Measurements from ENCODE around the gene TMEM201.

The TMEM201 gene

DNA sequence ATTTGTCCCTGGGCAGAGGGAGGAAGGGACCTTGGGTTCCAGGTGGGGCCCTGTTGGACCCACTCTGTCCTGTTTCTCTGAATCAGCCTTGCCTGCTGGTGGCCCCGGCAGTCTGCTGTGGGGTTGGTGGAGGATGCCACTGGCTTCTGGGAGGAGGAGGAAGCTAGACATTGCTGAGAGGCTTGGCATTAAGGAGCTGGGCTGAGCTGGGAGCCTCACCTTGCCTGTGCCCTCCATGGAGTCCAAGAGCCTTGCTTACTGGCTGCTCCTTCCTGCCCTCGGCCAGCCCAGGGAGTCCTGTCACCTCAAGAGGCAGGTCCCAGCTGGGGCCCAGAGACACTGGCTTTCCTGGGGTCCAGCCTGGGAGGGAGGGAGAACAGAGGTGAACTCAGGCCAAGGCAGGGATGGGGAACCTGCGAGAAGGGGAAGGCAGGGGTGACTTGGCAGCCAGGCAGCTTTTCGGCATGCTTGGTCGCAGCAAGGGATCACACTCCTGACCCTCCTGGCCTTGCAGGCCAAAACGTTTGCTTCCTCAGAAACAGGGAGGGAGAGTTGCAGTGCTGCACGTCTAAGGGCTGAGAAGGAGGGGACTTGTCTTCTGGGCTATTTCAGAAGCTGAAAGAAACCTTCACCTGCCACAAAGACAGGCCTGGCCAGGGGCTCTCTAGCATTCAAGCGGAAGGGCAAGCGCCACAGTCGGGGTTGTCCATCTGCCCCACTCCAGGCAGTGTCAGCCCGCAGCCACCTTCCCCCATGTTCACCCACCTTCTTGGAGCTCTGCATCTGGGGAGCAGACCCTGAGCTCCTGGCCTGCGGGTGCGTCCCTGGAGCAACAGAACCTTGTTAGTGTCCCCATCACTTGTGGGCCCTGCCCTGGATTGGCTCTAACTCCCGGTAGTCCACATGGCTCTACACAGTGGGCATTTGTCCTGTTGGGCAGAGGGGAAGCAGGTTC, 8.9 kb downstream of the TMEM201 start:
- TF ChIP-seq, protein P1, sequence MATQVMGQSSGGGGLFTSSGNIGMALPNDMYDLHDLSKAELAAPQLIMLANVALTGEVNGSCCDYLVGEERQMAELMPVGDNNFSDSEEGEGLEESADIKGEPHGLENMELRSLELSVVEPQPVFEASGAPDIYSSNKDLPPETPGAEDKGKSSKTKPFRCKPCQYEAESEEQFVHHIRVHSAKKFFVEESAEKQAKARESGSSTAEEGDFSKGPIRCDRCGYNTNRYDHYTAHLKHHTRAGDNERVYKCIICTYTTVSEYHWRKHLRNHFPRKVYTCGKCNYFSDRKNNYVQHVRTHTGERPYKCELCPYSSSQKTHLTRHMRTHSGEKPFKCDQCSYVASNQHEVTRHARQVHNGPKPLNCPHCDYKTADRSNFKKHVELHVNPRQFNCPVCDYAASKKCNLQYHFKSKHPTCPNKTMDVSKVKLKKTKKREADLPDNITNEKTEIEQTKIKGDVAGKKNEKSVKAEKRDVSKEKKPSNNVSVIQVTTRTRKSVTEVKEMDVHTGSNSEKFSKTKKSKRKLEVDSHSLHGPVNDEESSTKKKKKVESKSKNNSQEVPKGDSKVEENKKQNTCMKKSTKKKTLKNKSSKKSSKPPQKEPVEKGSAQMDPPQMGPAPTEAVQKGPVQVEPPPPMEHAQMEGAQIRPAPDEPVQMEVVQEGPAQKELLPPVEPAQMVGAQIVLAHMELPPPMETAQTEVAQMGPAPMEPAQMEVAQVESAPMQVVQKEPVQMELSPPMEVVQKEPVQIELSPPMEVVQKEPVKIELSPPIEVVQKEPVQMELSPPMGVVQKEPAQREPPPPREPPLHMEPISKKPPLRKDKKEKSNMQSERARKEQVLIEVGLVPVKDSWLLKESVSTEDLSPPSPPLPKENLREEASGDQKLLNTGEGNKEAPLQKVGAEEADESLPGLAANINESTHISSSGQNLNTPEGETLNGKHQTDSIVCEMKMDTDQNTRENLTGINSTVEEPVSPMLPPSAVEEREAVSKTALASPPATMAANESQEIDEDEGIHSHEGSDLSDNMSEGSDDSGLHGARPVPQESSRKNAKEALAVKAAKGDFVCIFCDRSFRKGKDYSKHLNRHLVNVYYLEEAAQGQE (IDR thresholded peaks at IDR 0.05; ENCODE audit: low read depth), result no peak
- TF ChIP-seq ZBTB7A (IDR thresholded peaks at IDR 0.05; ENCODE audit: low read depth), result no peak
- no peak for TF ChIP-seq TCF12 (IDR thresholded peaks at IDR 0.05; ENCODE audit: low read depth)
- TF ChIP-seq, protein P2, sequence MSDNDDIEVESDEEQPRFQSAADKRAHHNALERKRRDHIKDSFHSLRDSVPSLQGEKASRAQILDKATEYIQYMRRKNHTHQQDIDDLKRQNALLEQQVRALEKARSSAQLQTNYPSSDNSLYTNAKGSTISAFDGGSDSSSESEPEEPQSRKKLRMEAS (IDR thresholded peaks at IDR 0.05), result no peak
- no peak for TF ChIP-seq CREB1 (IDR thresholded peaks at IDR 0.05; ENCODE audit: low read depth)
- TF ChIP-seq TAF1 (IDR thresholded peaks at IDR 0.05; ENCODE audit: low read depth), result no peak
- no peak for TF ChIP-seq EGR1 (IDR thresholded peaks at IDR 0.05)
- TF ChIP-seq, protein P3, sequence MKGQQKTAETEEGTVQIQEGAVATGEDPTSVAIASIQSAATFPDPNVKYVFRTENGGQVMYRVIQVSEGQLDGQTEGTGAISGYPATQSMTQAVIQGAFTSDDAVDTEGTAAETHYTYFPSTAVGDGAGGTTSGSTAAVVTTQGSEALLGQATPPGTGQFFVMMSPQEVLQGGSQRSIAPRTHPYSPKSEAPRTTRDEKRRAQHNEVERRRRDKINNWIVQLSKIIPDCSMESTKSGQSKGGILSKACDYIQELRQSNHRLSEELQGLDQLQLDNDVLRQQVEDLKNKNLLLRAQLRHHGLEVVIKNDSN (IDR thresholded peaks at IDR 0.05), result no peak
- TF ChIP-seq YY1 (IDR thresholded peaks at IDR 0.05; ENCODE audit: low read depth), result no peak
- TF ChIP-seq NFIC (IDR thresholded peaks at IDR 0.05), result no peak
- no peak for TF ChIP-seq FOXM1 (IDR thresholded peaks at IDR 0.05; ENCODE audit: borderline replicate concordance, low read depth)

DNA sequence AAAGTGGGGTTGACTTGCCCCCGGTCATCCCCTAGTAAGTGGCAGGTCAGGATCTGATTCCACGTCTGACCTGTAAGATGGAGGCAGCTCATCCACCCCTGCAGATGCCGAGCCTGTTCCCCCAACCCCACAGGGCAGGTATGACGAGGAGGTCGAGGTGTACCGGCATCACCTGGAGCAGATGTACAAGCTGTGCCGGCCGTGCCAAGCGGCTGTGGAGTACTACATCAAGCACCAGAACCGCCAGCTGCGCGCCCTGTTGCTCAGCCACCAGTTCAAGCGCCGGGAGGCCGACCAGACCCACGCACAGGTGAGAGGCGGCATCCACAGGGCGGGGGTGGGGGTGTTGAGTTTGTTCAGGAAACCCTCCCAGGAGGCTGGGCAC, 9.6 kb downstream of the TMEM201 start:
- no peak for TF ChIP-seq CEBPB (IDR thresholded peaks at IDR 0.05)
- TF ChIP-seq, protein P2 (IDR thresholded peaks at IDR 0.05), result no peak
- TF ChIP-seq EGR1 (IDR thresholded peaks at IDR 0.05), result no peak
- no peak for TF ChIP-seq FOXM1 (IDR thresholded peaks at IDR 0.05; ENCODE audit: borderline replicate concordance, low read depth)
- no peak for TF ChIP-seq RAD21 (IDR thresholded peaks at IDR 0.05; ENCODE audit: low read depth)
- TF ChIP-seq TEAD4 (IDR thresholded peaks at IDR 0.05), result no peak
- no peak for TF ChIP-seq NFIC (IDR thresholded peaks at IDR 0.05)
- no peak for TF ChIP-seq EP300 (IDR thresholded peaks at IDR 0.05; ENCODE audit: borderline replicate concordance)
- TF ChIP-seq, protein P3 (IDR thresholded peaks at IDR 0.05), result no peak
- TF ChIP-seq TAF1 (IDR thresholded peaks at IDR 0.05; ENCODE audit: low read depth), result no peak
- TF ChIP-seq ZBTB7A (IDR thresholded peaks at IDR 0.05; ENCODE audit: low read depth), result no peak
- TF ChIP-seq, protein P1 (IDR thresholded peaks at IDR 0.05; ENCODE audit: low read depth), result no peak
- no peak for TF ChIP-seq YY1 (IDR thresholded peaks at IDR 0.05; ENCODE audit: low read depth)

DNA sequence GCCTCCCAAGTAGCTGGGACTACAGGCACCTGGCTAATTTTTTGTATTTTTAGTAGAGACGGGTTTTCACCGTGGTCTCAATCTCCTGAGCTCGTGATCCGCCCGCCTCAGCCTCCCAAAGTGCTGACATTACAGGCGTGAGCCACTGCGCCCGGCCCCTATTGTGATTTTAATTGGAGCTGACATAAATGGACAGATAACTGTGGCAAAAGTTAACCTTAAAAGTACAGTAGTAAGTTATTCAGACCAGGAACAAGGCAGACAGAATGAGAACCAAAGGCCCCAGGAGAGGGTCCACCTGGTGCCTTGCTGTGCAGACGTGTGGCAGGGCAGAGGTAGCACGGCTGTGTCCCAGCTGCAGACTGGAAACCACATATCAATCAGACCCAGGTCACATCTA, 11.0 kb downstream of the TMEM201 start:
- TF ChIP-seq FOXM1 (IDR thresholded peaks at IDR 0.05; ENCODE audit: borderline replicate concordance, low read depth) (no peak), CEBPB (IDR thresholded peaks at IDR 0.05) (no peak), EP300 (IDR thresholded peaks at IDR 0.05; ENCODE audit: borderline replicate concordance) (no peak), YY1 (IDR thresholded peaks at IDR 0.05; ENCODE audit: low read depth) (no peak), RAD21 (IDR thresholded peaks at IDR 0.05; ENCODE audit: low read depth) (no peak), ZBTB7A (IDR thresholded peaks at IDR 0.05; ENCODE audit: low read depth) (no peak), CREB1 (IDR thresholded peaks at IDR 0.05; ENCODE audit: low read depth) (no peak)
- TF ChIP-seq, protein P1 (IDR thresholded peaks at IDR 0.05; ENCODE audit: low read depth), result no peak
- TF ChIP-seq, protein P2 (IDR thresholded peaks at IDR 0.05), result no peak

Data from Ishikawa (cell line).